Gastroesophageal sphincter (tissue), 4 donors: ENCODE measurements around the gene ARID3A. TPM values are rescaled to one million over a fixed set of nuclear protein-coding genes. Genes with fewer than 3 reads are reported as not detected.

ENCODE experiments used
- ATAC-seq: fragments of 150-250 bp; one replicate; pipeline ENCODE4 v1.9.1; 2016; ENCODE audit warnings: mild to moderate bottlenecking, moderate library complexity
- H3K27ac ChIP-seq, 4 donors: fragments of 200-600 bp; sonication (generic) in 3 of 4; 1 replicate in 3 of 4; 2 replicates in 1 of 4; pipeline ENCODE4 v1.5.1; 2016 to 2019
- H3K27me3 ChIP-seq: fragments of 200-600 bp; sonication (generic); one replicate; pipeline ENCODE4 v1.5.1; 2019
- H3K36me3 ChIP-seq, 2 donors: fragments of 200-600 bp; sonication (generic); one replicate each; pipeline ENCODE4 v1.5.1; 2019; ENCODE audit warnings: control low read depth in 1 of 2
- H3K4me1 ChIP-seq, 3 donors: fragments of 200-600 bp; sonication (generic); 1 replicate in 2 of 3; 2 replicates in 1 of 3; pipeline ENCODE4 v1.5.1; 2016 to 2019; ENCODE audit warnings: control low read depth in 2 of 3
- H3K4me3 ChIP-seq, 2 donors: fragments of 200-600 bp; sonication (generic); one replicate each; pipeline ENCODE4 v1.5.1; 2019; ENCODE audit warnings: mild to moderate bottlenecking in 1 of 2, moderate library complexity in 1 of 2
- H3K9me3 ChIP-seq, 3 donors: fragments of 200-600 bp; sonication (generic); one replicate each; pipeline ENCODE4 v1.5.1; 2017 to 2019; ENCODE audit warnings: control low read depth in 2 of 3
- EP300 ChIP-seq: sonication (generic); formaldehyde crosslinking; IDR thresholded peaks from one replicate; pipeline ENCODE4 v1.6.1; 2017; ENCODE audit warnings: antibody characterized with exemption, mild to moderate bottlenecking
- POLR2A ChIP-seq, 2 donors: fragments of 450-650 bp; IDR thresholded peaks; one replicate each; pipeline ENCODE4 v1.6.1; 2017; ENCODE audit warnings: antibody characterized with exemption in 2 of 2, mild to moderate bottlenecking in 2 of 2, moderate library complexity in 1 of 2
- POLR2AphosphoS5 ChIP-seq: sonication (generic); formaldehyde crosslinking; IDR thresholded peaks from one replicate; pipeline ENCODE4 v1.6.1; 2017; ENCODE audit warnings: antibody characterized with exemption
- WGBS, 2 donors: methylation state at CpG; one replicate each; pipeline ENCODE4 v1.1.5; 2018; ENCODE audit warnings: low coverage in 1 of 2; 5-methylcytosine and 5-hydroxymethylcytosine counted together
- total RNA-seq, 4 donors: library from RNA; depleted of rRNA; stranded (reverse); fragments of >200 nt; gene quantifications; one replicate each; pipeline ENCODE4 v1.1.0, GENCODE V29; 2016
- TF ChIP-seq, protein P1 (sequence below), 4 experiments: fragments of 200-600 bp in 2 of 4; fragments of 450-650 bp in 2 of 4; sonication (generic) in 1 of 4; IDR thresholded peaks; one replicate each; pipeline ENCODE4 v1.5.1; 2017 to 2019; ENCODE audit warnings: antibody characterized with exemption in 4 of 4, mild to moderate bottlenecking in 2 of 4, moderate library complexity in 2 of 4

Gene ARID3A
- total RNA-seq, 4 donors from 2014 or later: 3.6 to 6.2 (median 4.9) TPM

DNA sequence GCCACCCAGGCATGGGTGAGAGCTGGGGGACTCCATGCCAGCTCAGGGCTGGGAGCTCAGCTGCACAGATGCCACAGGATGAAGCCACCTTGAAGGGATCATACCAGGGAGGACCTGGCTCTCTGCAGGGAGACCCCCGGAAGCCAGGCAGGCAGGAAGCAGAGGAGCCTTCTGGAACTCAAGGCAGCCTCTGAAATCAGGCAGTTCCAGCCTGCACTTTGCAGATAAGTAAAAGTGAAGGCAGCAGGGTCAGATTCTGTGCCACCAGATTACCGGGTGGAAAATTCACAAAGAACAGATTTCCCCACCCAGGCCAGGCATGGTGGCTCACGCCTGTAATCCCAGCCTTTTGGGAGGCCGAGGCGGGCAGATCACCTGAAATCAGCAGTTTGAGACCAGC, 92.6 kb downstream of the ARID3A start:
- WGBS, 2 donors: no CpG with 5 or more reads among the region's 5 CpGs
- Histone ChIP-seq H3K36me3 (peaks cover 0 to 28% of the 10 kb centered on the region in 2 donors), H3K27me3 (no peaks in the 10 kb centered on the region), H3K27ac (peak overlapping the region in 1 of 4 donors; percentile 99), H3K9me3 (no peaks in the 10 kb centered on the region), H3K4me3 (no peak overlapping the region), H3K4me1 (peaks cover 0 to 89% (median 59%) of the 10 kb centered on the region in 3 donors)
- no peak for ATAC-seq
- TF ChIP-seq EP300: no peak
- TF ChIP-seq POLR2A (IDR thresholded peaks at IDR 0.05): no peak
- no peak for TF ChIP-seq POLR2AphosphoS5
- TF ChIP-seq, protein P1, sequence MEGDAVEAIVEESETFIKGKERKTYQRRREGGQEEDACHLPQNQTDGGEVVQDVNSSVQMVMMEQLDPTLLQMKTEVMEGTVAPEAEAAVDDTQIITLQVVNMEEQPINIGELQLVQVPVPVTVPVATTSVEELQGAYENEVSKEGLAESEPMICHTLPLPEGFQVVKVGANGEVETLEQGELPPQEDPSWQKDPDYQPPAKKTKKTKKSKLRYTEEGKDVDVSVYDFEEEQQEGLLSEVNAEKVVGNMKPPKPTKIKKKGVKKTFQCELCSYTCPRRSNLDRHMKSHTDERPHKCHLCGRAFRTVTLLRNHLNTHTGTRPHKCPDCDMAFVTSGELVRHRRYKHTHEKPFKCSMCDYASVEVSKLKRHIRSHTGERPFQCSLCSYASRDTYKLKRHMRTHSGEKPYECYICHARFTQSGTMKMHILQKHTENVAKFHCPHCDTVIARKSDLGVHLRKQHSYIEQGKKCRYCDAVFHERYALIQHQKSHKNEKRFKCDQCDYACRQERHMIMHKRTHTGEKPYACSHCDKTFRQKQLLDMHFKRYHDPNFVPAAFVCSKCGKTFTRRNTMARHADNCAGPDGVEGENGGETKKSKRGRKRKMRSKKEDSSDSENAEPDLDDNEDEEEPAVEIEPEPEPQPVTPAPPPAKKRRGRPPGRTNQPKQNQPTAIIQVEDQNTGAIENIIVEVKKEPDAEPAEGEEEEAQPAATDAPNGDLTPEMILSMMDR (IDR thresholded peaks at IDR 0.05): no peak

DNA sequence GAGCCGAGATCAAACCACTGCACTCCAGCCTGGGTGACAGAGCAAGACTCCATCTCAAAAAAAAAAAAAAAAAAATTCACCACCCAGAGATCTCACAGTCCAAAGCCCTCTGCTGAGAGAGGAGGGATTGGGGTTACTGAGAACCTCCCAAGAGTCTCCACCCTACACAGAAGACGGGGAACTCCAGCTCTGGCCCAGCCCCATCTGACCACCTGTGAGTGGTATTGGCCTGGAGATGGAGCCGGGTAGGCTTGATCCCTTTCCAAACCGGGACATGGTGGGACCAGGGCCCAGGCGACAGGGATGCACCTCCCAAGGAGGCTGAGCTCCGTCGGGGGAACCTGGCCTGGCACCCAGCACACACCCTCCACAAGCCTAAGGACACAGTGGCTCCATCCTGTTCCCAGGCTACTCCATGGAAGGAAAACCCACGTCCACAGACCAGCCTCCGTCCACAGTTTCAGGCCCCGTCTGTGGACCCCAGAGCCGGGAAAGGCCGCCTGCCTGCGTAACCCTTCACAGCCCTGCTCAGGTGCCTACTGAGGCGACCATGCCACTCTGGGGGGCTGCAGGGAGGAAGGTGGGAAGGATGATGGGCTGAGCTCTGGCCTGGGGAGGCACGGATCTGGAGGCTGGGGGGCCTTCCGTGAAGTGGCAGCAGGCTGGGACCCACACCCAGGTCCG, 93.2 kb downstream of the ARID3A start:
- Histone ChIP-seq H3K4me1 (peaks cover 0 to 83% (median 59%) of the 10 kb centered on the region in 3 donors), H3K36me3 (peaks cover 0 to 21% of the 10 kb centered on the region in 2 donors), H3K27ac (peak overlapping the region in 2 of 4 donors; percentile 99), H3K27me3 (no peaks in the 10 kb centered on the region), H3K9me3 (no peaks in the 10 kb centered on the region), H3K4me3 (peak overlapping the region; percentile 73 to 85)
- WGBS, 2 donors: 67 to 100% methylated on average over 1 of the region's 17 CpGs
- no peak for ATAC-seq
- TF ChIP-seq POLR2A (IDR thresholded peaks at IDR 0.05) (no peak), EP300 (no peak), POLR2AphosphoS5 (no peak)
- TF ChIP-seq, protein P1 (IDR thresholded peaks at IDR 0.05): no peak

DNA sequence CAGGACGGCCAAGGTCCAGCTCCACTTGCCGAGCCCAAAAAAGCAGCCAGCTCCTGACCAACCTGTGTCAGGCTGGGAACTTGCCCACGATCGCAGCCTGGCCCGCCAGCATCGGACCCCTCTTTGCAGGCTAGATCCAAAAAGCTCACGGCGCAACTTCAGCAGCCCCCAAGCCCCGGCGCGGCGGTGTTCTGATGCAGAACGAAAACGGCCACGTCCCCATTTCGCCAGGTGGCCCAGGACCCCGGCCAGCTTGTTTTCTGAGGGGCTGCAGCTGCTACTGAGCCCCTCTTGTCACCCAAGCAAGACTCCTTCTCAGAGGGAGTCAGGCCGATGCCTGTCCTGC, 93.8 kb downstream of the ARID3A start:
- H3K4me1 ChIP-seq: peaks cover 0 to 78% (median 59%) of the 10 kb centered on the region in 3 donors
- H3K4me3 ChIP-seq: peak overlapping the region; percentile 73 to 85
- TF ChIP-seq, protein P1 (IDR thresholded peaks at IDR 0.05): no peak
- no peak for TF ChIP-seq EP300
- no peak for TF ChIP-seq POLR2A (IDR thresholded peaks at IDR 0.05)
- no peak for TF ChIP-seq POLR2AphosphoS5
- H3K36me3 ChIP-seq: peaks cover 0 to 16% of the 10 kb centered on the region in 2 donors
- ATAC-seq: no peak
- no peaks in the 10 kb centered on the region for H3K9me3 ChIP-seq
- H3K27me3 ChIP-seq: no peaks in the 10 kb centered on the region
- WGBS, 2 donors: no CpG with 5 or more reads among the region's 18 CpGs
- H3K27ac ChIP-seq: peak overlapping the region in 3 of 4 donors; percentile 9 to 99 (median 99)

DNA sequence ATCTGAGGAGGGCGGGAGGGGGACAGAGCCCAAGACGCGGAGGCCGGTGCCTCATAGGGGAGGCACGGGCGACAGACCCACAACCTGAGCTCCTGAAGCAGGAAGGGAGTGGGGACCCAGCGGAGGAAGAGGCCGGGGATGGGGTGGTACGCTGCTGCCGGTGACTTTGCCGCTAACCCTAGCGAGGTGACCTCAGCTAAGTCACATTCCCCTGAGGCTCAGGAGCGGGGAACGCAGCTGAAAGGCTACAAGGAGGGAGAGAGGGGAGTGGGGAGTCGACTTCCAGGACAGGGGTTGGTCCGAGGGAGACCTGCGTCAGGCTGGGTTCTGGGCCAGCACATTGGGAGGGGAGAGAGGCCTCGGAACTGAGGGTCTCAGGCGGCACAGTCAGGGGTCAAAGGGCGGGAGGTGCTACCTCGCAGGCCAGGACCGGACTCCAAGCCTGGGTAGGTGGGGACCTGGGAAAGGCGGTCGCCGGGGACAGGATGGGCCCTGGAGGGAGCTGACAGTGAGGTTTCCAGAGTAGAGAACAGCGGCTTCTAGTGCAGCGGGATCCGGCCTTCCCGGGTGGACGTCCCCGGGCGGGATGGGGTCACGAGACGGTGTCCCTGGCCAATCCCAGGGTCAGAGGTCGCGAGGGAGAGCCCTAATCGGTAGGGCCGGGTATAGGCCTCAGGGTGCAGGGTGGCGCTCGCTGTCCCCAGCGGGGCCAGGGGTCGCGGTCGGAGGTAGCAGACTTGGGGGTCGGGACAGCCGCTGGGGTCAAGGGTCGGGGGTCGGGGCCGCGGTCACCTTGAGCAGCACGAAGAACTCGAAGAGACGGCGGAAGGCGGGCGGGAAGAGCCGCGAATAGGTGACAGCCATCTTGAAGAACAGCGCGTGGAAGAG, 94.4 kb downstream of the ARID3A start:
- ATAC-seq: no peak

More for the DNA sequence above, 94.4 kb downstream of the ARID3A start:
- H3K4me3 ChIP-seq: peak overlapping the region; percentile 73 to 85
- H3K9me3 ChIP-seq: no peaks in the 10 kb centered on the region
- H3K36me3 ChIP-seq: peaks cover 0 to 9% of the 10 kb centered on the region in 2 donors
- H3K4me1 ChIP-seq: peaks cover 0 to 72% (median 56%) of the 10 kb centered on the region in 3 donors
- H3K27me3 ChIP-seq: no peaks in the 10 kb centered on the region
- TF ChIP-seq, protein P1 (IDR thresholded peaks at IDR 0.05): no peak
- TF ChIP-seq POLR2AphosphoS5 (no peak), POLR2A (IDR thresholded peaks at IDR 0.05) (no peak), EP300 (no peak)
- peak overlapping the region; percentile 8 to 99 (median 98) for H3K27ac ChIP-seq
- 0 to 1% methylated on average over 2 to 15 of the region's 60 CpGs for WGBS, 2 donors
